IPS-NIHi7 (cell line): ENCODE measurements around the gene TBC1D3I.
"Not testable (repeated sequence)": the region's sequence is repeated elsewhere in the genome, so short reads cannot be mapped to it uniquely, and the experiment has no call there.

Experiments used
- DNase-seq: peaks from one replicate; pipeline ENCODE4 v3.0.0; 2012; ENCODE audit warnings: mixed read lengths; ENCODE audit errors: extremely low spot score

The TBC1D3I gene

GRCh38 chr17:36206486-36206821 lies 57.9 kb downstream of the TBC1D3I start:
- not testable (repeated sequence) for DNase-seq

- DNase-seq = no peak
Observed at GRCh38 chr17:36205637-36206485, 58.5 kb downstream of the TBC1D3I start.

GRCh38 chr17:36204724-36205500 lies 59.5 kb downstream of the TBC1D3I start:
- DNase-seq = no peak
